ENCODE measurements around the gene EFCAB11.

GRCh38 chr14:89746654-89747053 lies 207.9 kb downstream of the EFCAB11 start:
- TF ChIP-seq YY1 (IDR thresholded peaks at IDR 0.05; ENCODE audit: insufficient read depth, insufficient read length) (no peak), SUZ12 (IDR thresholded peaks at IDR 0.05; ENCODE audit: extremely low read depth, insufficient read depth, insufficient read length) (no peak), ZNF274 (IDR thresholded peaks at IDR 0.05; ENCODE audit: low read depth, low read length) (no peak)
